ENCODE results near the gene MAZ.

Gene MAZ

GRCh38 chr16:29806641-29807425 lies 504 bp downstream of the MAZ start:
- TF ChIP-seq RARB (CRISPR knock-in tag; IDR thresholded peaks at IDR 0.05) (no peak), ESRRG (CRISPR knock-in tag; IDR thresholded peaks at IDR 0.05) (no peak), ZFP30 (CRISPR knock-in tag; IDR thresholded peaks at IDR 0.05) (no peak), ZNF70 (CRISPR knock-in tag; IDR thresholded peaks at IDR 0.05) (no peak), CSRNP3 (CRISPR knock-in tag; IDR thresholded peaks at IDR 0.05) (no peak), ISL1 (CRISPR knock-in tag; IDR thresholded peaks at IDR 0.05) (no peak), ZNF8 (CRISPR knock-in tag; IDR thresholded peaks at IDR 0.05) (no peak), CSDC2 (CRISPR knock-in tag; IDR thresholded peaks at IDR 0.05) (no peak), ZFP3 (CRISPR knock-in tag; IDR thresholded peaks at IDR 0.05) (no peak), ZC3H10 (CRISPR knock-in tag; IDR thresholded peaks at IDR 0.05) (no peak), POU6F1 (CRISPR knock-in tag; IDR thresholded peaks at IDR 0.05; ENCODE audit: borderline replicate concordance, low read depth) (no peak), OSR1 (CRISPR knock-in tag; IDR thresholded peaks at IDR 0.05) (no peak), TOX (CRISPR knock-in tag; IDR thresholded peaks at IDR 0.05; ENCODE audit: borderline replicate concordance) (no peak)
- no peak for ATAC-seq

GRCh38 chr16:29807426-29808218 lies 1.3 kb downstream of the MAZ start:
- peak; percentile 13 for ATAC-seq
- no peak for TF ChIP-seq ZC3H10 (CRISPR knock-in tag; IDR thresholded peaks at IDR 0.05)
- TF ChIP-seq ARNTL (CRISPR knock-in tag; IDR thresholded peaks at IDR 0.05; ENCODE audit: borderline replicate concordance, low read depth) = 0 out of 2 replicates have a peak, but pooled peaks have one; percentile 34
- no peak for TF ChIP-seq TCF4 (CRISPR knock-in tag; IDR thresholded peaks at IDR 0.05; ENCODE audit: borderline replicate concordance)
- TF ChIP-seq ZFP3 (CRISPR knock-in tag; IDR thresholded peaks at IDR 0.05) = no peak
- no peak for TF ChIP-seq OSR1 (CRISPR knock-in tag; IDR thresholded peaks at IDR 0.05)
- no peak for TF ChIP-seq CSRNP3 (CRISPR knock-in tag; IDR thresholded peaks at IDR 0.05)
- TF ChIP-seq GLIS3 (CRISPR knock-in tag; IDR thresholded peaks at IDR 0.05) = no peak
- no peak for TF ChIP-seq CREB5 (CRISPR knock-in tag; IDR thresholded peaks at IDR 0.05; ENCODE audit: low read depth)

GRCh38 chr16:29808219-29808900 lies 2.0 kb downstream of the MAZ start:
- no peak for ATAC-seq
- TF ChIP-seq ZNF70 (CRISPR knock-in tag; IDR thresholded peaks at IDR 0.05) (no peak), TOX (CRISPR knock-in tag; IDR thresholded peaks at IDR 0.05; ENCODE audit: borderline replicate concordance) (no peak), ZFP3 (CRISPR knock-in tag; IDR thresholded peaks at IDR 0.05) (no peak), OSR1 (CRISPR knock-in tag; IDR thresholded peaks at IDR 0.05) (no peak), POU6F1 (CRISPR knock-in tag; IDR thresholded peaks at IDR 0.05; ENCODE audit: borderline replicate concordance, low read depth) (no peak), ZC3H10 (CRISPR knock-in tag; IDR thresholded peaks at IDR 0.05) (no peak), RARB (CRISPR knock-in tag; IDR thresholded peaks at IDR 0.05) (no peak), ZFP30 (CRISPR knock-in tag; IDR thresholded peaks at IDR 0.05) (no peak), GLIS3 (CRISPR knock-in tag; IDR thresholded peaks at IDR 0.05) (no peak), CSRNP3 (CRISPR knock-in tag; IDR thresholded peaks at IDR 0.05) (no peak)
